GM12872 (cell line): ENCODE results near the gene SERINC5.

Experiments
- CTCF ChIP-seq: IDR thresholded peaks from 3 replicates; pipeline ENCODE4 v1.5.1; 2011; ENCODE audit warnings: low read depth, mild to moderate bottlenecking, low read length, moderate library complexity; ENCODE audit not compliant: insufficient read depth

SERINC5 gene

GRCh38 chr5:80204808-80205614, 50.8 kb downstream of the SERINC5 start:
- no peak for TF ChIP-seq CTCF

- no peak for TF ChIP-seq CTCF
Observed at GRCh38 chr5:80198920-80199319, 56.9 kb downstream of the SERINC5 start.

GRCh38 chr5:80198399-80198798, 57.4 kb downstream of the SERINC5 start:
- TF ChIP-seq CTCF: no peak

- TF ChIP-seq CTCF: no peak
Observed at GRCh38 chr5:80195837-80196400, 59.9 kb downstream of the SERINC5 start.

GRCh38 chr5:80194468-80194867, 61.4 kb downstream of the SERINC5 start:
- TF ChIP-seq CTCF: no peak

- no peak for TF ChIP-seq CTCF
Observed at GRCh38 chr5:80193401-80193800, 62.4 kb downstream of the SERINC5 start.

- no peak for TF ChIP-seq CTCF
Observed at GRCh38 chr5:80192507-80193241, 63.2 kb downstream of the SERINC5 start.
